GM10248 (cell line): ENCODE data around the gene TMEM217.
A peak's percentile ranks its signal among the peaks of the same experiment; 100 is the strongest.

Experiments used
- CTCF ChIA-PET: fragments of 300-600 bp; sonication (Branson Sonifier 250); formaldehyde crosslinking; extraction: SDS; loops from one replicate; lab custom pipeline; 2021; ENCODE audit warnings: antibody characterized with exemption; lab: Yijun Ruan, JAX
- POLR2A ChIA-PET: fragments of 350-650 bp; sonication (Branson Sonifier 250); formaldehyde crosslinking; extraction: SDS; loops from one replicate; lab custom pipeline; 2020; ENCODE audit warnings: antibody characterized with exemption; lab: Yijun Ruan, JAX
- DNase-seq: peaks from one replicate; pipeline ENCODE4 v3.0.0; 2012; ENCODE audit errors: extremely low spot score
- CTCF ChIP-seq: IDR thresholded peaks from 2 replicates; pipeline ENCODE4 v1.5.1; 2012; ENCODE audit warnings: mild to moderate bottlenecking, low read depth; ENCODE audit errors: extremely low read depth, missing control alignments, control extremely low read depth

Gene TMEM217

GRCh38 chr6:37243131-37243815 lies 14.7 kb downstream of the TMEM217 start:
- POLR2A ChIA-PET: interaction anchor here (0.9 kb wide), 1 partner anchor 16 kb away, joined by 3 read pairs; no protein-coding TSS in a partner anchor
- TF ChIP-seq CTCF: no peak
- CTCF ChIA-PET: interaction anchor here (2.3 kb wide), 1 partner anchor 225 kb away, joined by 9 read pairs; no protein-coding TSS in a partner anchor
- DNase-seq: no peak

DNA sequence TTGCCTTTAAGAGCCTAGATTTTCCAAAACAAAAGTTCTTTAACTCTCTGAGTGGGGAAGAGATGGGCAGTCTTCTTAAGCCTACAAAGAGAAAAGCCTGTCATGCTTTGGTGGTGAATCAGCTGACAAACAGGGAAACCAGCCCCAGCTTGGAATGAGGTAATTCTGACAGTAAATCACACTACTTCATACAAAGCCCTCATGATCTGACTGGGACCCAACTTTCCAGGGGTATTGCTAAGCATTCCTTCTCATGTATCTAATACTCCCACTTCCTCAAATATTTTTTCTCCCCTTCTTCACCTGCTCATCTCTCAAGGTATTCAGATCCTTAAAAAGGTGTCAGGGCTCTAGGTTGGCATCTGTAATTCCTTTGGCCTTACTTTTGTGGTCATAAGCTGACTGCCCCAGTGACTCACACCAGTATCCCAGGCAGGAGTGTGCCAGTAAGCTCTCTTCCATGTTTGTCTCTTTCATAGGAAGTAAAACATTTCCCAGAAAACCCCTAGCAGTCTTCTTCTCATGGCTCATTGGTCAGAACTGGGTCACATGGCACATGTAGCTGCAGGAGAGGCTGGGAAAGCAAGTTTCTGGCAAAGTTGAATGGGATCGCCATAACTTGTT lies 15.4 kb downstream of the TMEM217 start:
- no peak for TF ChIP-seq CTCF
- POLR2A ChIA-PET: interaction anchor here (0.9 to 1.0 kb wide), 2 partner anchors 15 to 17 kb away, joined by 3 to 8 read pairs; partner anchors contain the start of genes TBC1D22B and TMEM217
- no peak for DNase-seq
- CTCF ChIA-PET: interaction anchor here (0.9 to 2.3 kb wide), 4 partner anchors 32 to 224 kb away, joined by 3 to 9 read pairs (median 5); no protein-coding TSS in a partner anchor

DNA sequence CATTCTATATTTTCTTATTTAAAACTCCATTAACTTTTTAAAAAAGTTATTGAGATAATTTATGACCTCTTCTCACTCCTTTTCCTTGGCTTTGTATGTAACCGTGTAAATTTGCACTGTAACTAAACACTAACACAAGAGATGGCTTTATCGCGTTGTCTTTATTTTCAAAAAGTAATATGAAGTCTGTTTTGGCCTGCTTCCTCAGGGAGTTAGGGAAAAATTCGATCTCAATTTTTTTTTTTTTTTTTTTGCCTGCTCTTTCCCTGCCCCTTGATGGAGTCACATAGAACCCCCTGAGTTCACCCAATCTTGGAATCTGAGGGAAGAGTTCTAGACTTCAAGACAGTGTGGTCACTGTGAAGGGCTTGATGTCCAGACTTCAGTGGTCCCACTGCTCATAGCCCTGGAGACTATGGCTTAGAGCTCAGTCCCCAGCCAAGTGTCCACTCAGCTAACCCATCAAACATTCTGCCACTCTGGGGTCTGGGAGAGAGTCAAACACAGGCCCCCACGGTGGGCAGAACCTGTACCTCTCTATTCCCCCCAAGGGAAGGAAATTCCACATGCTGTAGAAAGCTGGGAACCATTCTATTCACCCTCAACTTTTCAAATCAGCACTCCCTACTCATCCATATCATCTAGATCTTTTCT lies 16.0 kb downstream of the TMEM217 start:
- CTCF ChIA-PET: interaction anchor here (0.9 to 2.3 kb wide), 5 partner anchors 31 to 224 kb away, joined by 3 to 9 read pairs (median 4); no protein-coding TSS in a partner anchor
- POLR2A ChIA-PET: interaction anchor here (1.0 kb wide), 1 partner anchor 16 kb away, joined by 8 read pairs; the partner anchor contains the start of genes TBC1D22B and TMEM217
- no peak for DNase-seq
- no peak for TF ChIP-seq CTCF

DNA sequence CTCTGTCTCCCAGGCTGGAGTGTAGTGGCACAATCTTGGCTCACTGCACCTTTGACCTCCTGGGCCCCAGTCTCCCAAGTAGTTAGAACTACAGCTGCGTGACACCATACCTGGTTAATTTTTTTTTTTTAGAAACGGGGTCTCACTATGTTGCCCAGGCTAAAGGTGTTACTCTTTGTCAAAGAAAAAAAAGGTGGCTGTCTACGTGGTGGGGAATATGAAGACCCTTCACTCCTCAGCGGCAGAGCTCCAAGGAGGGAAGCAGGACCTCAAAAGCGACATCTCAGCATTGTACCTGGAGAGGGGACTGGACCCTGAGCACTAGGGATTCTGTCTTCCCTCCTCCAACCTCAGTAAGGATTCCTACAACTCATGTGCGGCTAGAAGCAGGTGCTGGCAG lies 16.8 kb downstream of the TMEM217 start:
- ChIA-PET CTCF (interaction anchor here (1.0 to 2.3 kb wide), 4 partner anchors 31 to 223 kb away, joined by 3 to 9 read pairs (median 5); no protein-coding TSS in a partner anchor), POLR2A (no interaction called here)
- no peak for TF ChIP-seq CTCF
- no peak for DNase-seq

DNA sequence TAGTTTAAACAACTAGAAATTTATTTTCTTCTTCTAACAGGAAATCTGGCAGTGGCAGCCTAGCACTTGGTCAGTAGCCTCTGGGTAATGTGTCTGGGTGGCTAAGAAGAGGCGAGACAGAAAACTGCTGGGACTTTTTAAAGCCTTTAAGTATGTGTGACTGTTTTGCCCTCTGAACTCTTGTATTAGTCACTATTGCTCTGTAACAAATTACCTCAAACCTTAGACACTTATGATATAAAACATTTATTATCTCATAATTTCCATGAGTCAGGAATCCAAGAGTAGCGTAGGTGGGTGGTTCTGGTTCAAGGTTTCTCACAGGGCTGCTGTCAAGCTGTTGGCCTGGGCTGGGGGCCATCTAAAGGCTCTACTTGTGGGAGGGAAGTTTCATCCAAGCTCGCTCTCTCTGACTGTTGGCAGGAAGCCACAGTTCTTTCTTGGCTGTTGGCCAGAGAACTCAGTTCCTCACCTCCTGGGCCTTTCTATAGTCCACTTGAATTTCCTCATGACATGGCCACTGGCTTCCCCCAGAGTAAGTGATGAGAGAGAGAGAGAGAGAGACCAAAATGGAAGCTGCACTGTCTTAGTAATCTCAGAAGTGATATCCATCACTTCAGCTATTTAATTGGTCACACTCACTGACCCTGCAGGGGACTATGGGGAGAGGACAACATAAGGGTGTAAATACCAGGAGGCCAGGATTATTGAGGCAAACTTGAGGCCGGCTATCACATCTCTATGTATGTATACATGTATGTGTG lies 17.8 kb downstream of the TMEM217 start:
- no peak for TF ChIP-seq CTCF
- DNase-seq: peak; percentile 69
- CTCF ChIA-PET: interaction anchor here (0.7 to 1.8 kb wide), 3 partner anchors 8 to 31 kb away, joined by 3 to 5 read pairs (median 3); no protein-coding TSS in a partner anchor
- POLR2A ChIA-PET: interaction anchor here (1.2 kb wide), 1 partner anchor 18 kb away, joined by 4 read pairs; the partner anchor contains the start of genes TBC1D22B and TMEM217
